H9 (cell line): ENCODE measurements around the gene POU3F4. TPM values are rescaled to one million over a fixed set of nuclear protein-coding genes. Genes with fewer than 3 reads are reported as not detected.

ENCODE experiments used
- DNase-seq: peaks from one replicate; pipeline ENCODE4 v3.0.0-alpha.2; 2017
- H2AFZ ChIP-seq: one replicate; pipeline ENCODE4 v1.6.1; 2013; ENCODE audit warnings: mild to moderate bottlenecking, low read length, control low read depth, moderate library complexity
- H2AK5ac ChIP-seq: 2 replicates; pipeline ENCODE4 v1.6.1; 2013; ENCODE audit warnings: low read length, control low read depth, mixed read lengths; ENCODE audit not compliant: insufficient read length
- H2BK120ac ChIP-seq: one replicate; pipeline ENCODE4 v1.6.1; 2013; ENCODE audit warnings: low read depth, mild to moderate bottlenecking, low read length, control low read depth, inconsistent platforms; ENCODE audit not compliant: poor library complexity, severe bottlenecking
- H2BK12ac ChIP-seq: 2 replicates; pipeline ENCODE4 v1.6.1; 2013; ENCODE audit warnings: low read length, control low read depth, mixed read lengths, low read depth; ENCODE audit not compliant: insufficient read length
- H2BK15ac ChIP-seq: 2 replicates; pipeline ENCODE4 v1.6.1; 2013; ENCODE audit warnings: low read depth, low read length, control low read depth
- H2BK20ac ChIP-seq: one replicate; pipeline ENCODE4 v1.6.1; 2013; ENCODE audit warnings: low read depth, mild to moderate bottlenecking, low read length, control low read depth, inconsistent platforms; ENCODE audit not compliant: poor library complexity, severe bottlenecking
- H2BK5ac ChIP-seq: 2 replicates; pipeline ENCODE4 v1.6.1; 2013; ENCODE audit warnings: low read length, control low read depth, mixed read lengths; ENCODE audit not compliant: insufficient read length
- H3K14ac ChIP-seq: 2 replicates; pipeline ENCODE4 v1.6.1; 2013; ENCODE audit warnings: low read length, control low read depth; ENCODE audit not compliant: insufficient read depth
- H3K18ac ChIP-seq: 2 replicates; pipeline ENCODE4 v1.6.1; 2013; ENCODE audit warnings: low read depth, mild to moderate bottlenecking, mixed read lengths, low read length, control low read depth; ENCODE audit not compliant: insufficient read length
- H3K23ac ChIP-seq: 2 replicates; pipeline ENCODE4 v1.6.1; 2013; ENCODE audit warnings: low read length, control low read depth, mixed read lengths, low read depth; ENCODE audit not compliant: insufficient read length
- H3K23me2 ChIP-seq: 2 replicates; pipeline ENCODE4 v1.6.1; 2013; ENCODE audit warnings: low read depth, mild to moderate bottlenecking, mixed read lengths, low read length, control low read depth; ENCODE audit not compliant: insufficient read length, poor library complexity, severe bottlenecking
- H3K27ac ChIP-seq: 2 replicates; pipeline ENCODE4 v1.5.1; 2013; ENCODE audit warnings: low read length, control low read depth, mixed read lengths, low read depth; ENCODE audit not compliant: insufficient read length
- H3K27me3 ChIP-seq: 2 replicates; pipeline ENCODE4 v1.6.1; 2013; ENCODE audit warnings: low read length, control low read depth, inconsistent platforms; ENCODE audit not compliant: insufficient read depth
- H3K4ac ChIP-seq: 2 replicates; pipeline ENCODE4 v1.6.1; 2013; ENCODE audit warnings: low read depth, mild to moderate bottlenecking, control low read depth, inconsistent platforms, low read length, moderate library complexity
- H3K4me1 ChIP-seq: 2 replicates; pipeline ENCODE4 v1.6.1; 2013; ENCODE audit warnings: low read length, control low read depth, inconsistent platforms; ENCODE audit not compliant: insufficient read depth
- H3K4me2 ChIP-seq: 2 replicates; pipeline ENCODE4 v1.6.1; 2013; ENCODE audit warnings: low read length, control low read depth, mixed read lengths; ENCODE audit not compliant: insufficient read length, insufficient read depth
- H3K56ac ChIP-seq: 2 replicates; pipeline ENCODE4 v1.6.1; 2013; ENCODE audit warnings: low read depth, mild to moderate bottlenecking, mixed read lengths, low read length, control low read depth; ENCODE audit not compliant: insufficient read length
- H3K79me1 ChIP-seq: 2 replicates; pipeline ENCODE4 v1.6.1; 2013; ENCODE audit warnings: low read depth, mild to moderate bottlenecking, moderate library complexity, low read length, control low read depth, inconsistent platforms; ENCODE audit not compliant: insufficient read depth, poor library complexity, severe bottlenecking
- H3K79me2 ChIP-seq: 2 replicates; pipeline ENCODE4 v1.6.1; 2013; ENCODE audit warnings: low read length, control low read depth, inconsistent platforms; ENCODE audit not compliant: insufficient read depth
- H3K9ac ChIP-seq: 2 replicates; pipeline ENCODE4 v1.6.1; 2013; ENCODE audit warnings: low read length, control low read depth, mixed read lengths; ENCODE audit not compliant: insufficient read length; ENCODE audit errors: extremely low read depth
- H3K9me3 ChIP-seq: one replicate; pipeline ENCODE4 v1.6.1; 2013; ENCODE audit warnings: low read depth, low read length, inconsistent platforms; ENCODE audit not compliant: control insufficient read depth
- H3T11ph ChIP-seq: one replicate; pipeline ENCODE4 v1.6.1; 2013; ENCODE audit warnings: mild to moderate bottlenecking, low read length, control low read depth, inconsistent platforms
- H4K20me1 ChIP-seq: one replicate; pipeline ENCODE4 v1.6.1; 2013; ENCODE audit not compliant: control insufficient read depth, insufficient read length, insufficient read depth
- H4K5ac ChIP-seq: 2 replicates; pipeline ENCODE4 v1.6.1; 2013; ENCODE audit warnings: low read depth, mild to moderate bottlenecking, mixed read lengths, low read length, control low read depth; ENCODE audit not compliant: insufficient read length
- H4K8ac ChIP-seq: replicated peaks from 2 replicates; pipeline ENCODE4 v1.6.1; 2013; ENCODE audit warnings: low read length, control low read depth, mixed read lengths, low read depth; ENCODE audit not compliant: insufficient read length
- H4K91ac ChIP-seq: 2 replicates; pipeline ENCODE4 v1.6.1; 2013; ENCODE audit warnings: low read depth, mild to moderate bottlenecking, moderate library complexity, mixed read lengths, low read length, control low read depth; ENCODE audit not compliant: insufficient read length
- H3K27ac Mint-ChIP-seq, 3 experiments: 2 replicates in 2 of 3; 3 replicates in 1 of 3; pipeline ENCODE4 v1.8.0; 2020 to 2021; ENCODE audit warnings: mixed read lengths in 3 of 3, mild to moderate bottlenecking in 1 of 3, moderate library complexity in 1 of 3
- H3K27me3 Mint-ChIP-seq: 2 replicates; pipeline ENCODE4 v1.8.0; 2021; ENCODE audit warnings: low read depth, mild to moderate bottlenecking, moderate library complexity, mixed read lengths
- H3K36me3 Mint-ChIP-seq, 3 experiments: 2 replicates in 2 of 3; 3 replicates in 1 of 3; pipeline ENCODE4 v1.8.0; 2020 to 2021; ENCODE audit warnings: low read depth in 3 of 3, mixed read lengths in 3 of 3; ENCODE audit not compliant: insufficient read depth in 1 of 3
- H3K4me1 Mint-ChIP-seq, 2 experiments: 2 replicates each; pipeline ENCODE4 v1.8.0; 2020; ENCODE audit warnings: mixed read lengths in 2 of 2
- H3K4me3 Mint-ChIP-seq, 2 experiments: 2 replicates in 1 of 2; 3 replicates in 1 of 2; pipeline ENCODE4 v1.8.0; 2020 to 2021; ENCODE audit warnings: mild to moderate bottlenecking in 2 of 2, mixed read lengths in 2 of 2, moderate library complexity in 1 of 2
- H3K9me3 Mint-ChIP-seq, 2 experiments: 2 replicates in 1 of 2; 3 replicates in 1 of 2; pipeline ENCODE4 v1.8.0; 2020; ENCODE audit warnings: mild to moderate bottlenecking in 2 of 2, mixed read lengths in 2 of 2, moderate library complexity in 1 of 2
- CTCF ChIP-seq: fragments of 200-600 bp; sonication (generic); conservative IDR thresholded peaks from 3 replicates; pipeline ENCODE4 v1.8.0; 2021; ENCODE audit warnings: antibody characterized with exemption, mild to moderate bottlenecking
- WGBS: extraction: QIAGEN DNeasy Blood & Tissue Kit; methylation state at CpG from one replicate; pipeline ENCODE4 v1.1.7; 2013; ENCODE audit warnings: missing lambda C conversion rate, low lambda C conversion rate, mixed read lengths; ENCODE audit not compliant: insufficient read length; ENCODE audit errors: extremely low coverage; 5-methylcytosine and 5-hydroxymethylcytosine counted together
- total RNA-seq: library from RNA; stranded (reverse); gene quantifications from 2 replicates; pipeline ENCODE4 v1.2.1, GENCODE V29; 2021

Gene POU3F4
- total RNA-seq, 1 experiment from 2014 or later, result 0.35 TPM

DNA sequence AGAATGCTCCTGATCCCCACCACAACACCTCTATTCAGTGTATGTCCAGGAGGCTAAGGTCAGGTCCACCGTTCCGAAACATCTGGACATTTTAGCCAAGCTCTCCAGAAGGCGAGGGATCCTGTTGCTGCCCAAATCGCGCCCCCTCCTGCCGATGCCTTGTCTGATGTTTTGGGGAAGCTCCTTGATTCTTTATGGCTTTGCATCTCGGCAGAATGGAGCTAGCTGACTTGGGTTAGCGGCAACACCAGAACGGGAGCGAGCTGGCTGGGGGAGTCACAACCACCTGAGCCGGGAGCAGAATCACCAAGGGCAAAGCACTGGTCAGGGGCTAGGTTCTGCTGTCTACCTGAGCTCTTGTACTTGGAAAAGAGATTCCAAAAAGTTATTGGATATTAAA lies 6.6 kb upstream of the POU3F4 start:
- H3K14ac ChIP-seq, result no peak overlapping the region; the same call in 1 of the 2 replicates
- no peak overlapping the region for H2BK12ac ChIP-seq
- no CpG with 5 or more reads among the region's 11 CpGs for WGBS
- Mint-ChIP-seq H3K9me3 (peaks cover 54 to 67% of the 10 kb centered on the region in 2 experiments), H3K27ac (no peak overlapping the region), H3K27me3 (peaks cover 64% of the 10 kb centered on the region), H3K4me3 (peak overlapping the region; percentile 47 to 75), H3K4me1 (peaks cover 50 to 59% of the 10 kb centered on the region in 2 experiments), H3K36me3 (peaks cover 0 to 5% (median 0%) of the 10 kb centered on the region in 3 experiments; a peak in 2 of 7 replicates)
- H3K27ac ChIP-seq, result no peak overlapping the region
- no peak overlapping the region for H3T11ph ChIP-seq
- H3K23me2 ChIP-seq, result peaks cover 7% of the 10 kb centered on the region
- H3K27me3 ChIP-seq, result peaks cover 12% of the 10 kb centered on the region; the same call in 1 of the 2 replicates
- H3K9ac ChIP-seq, result no peak overlapping the region
- peak; percentile 43 for DNase-seq
- H3K4me1 ChIP-seq, result no peaks in the 10 kb centered on the region; the same call in 1 of the 2 replicates
- H2AFZ ChIP-seq, result no peak overlapping the region
- peak overlapping the region; percentile 85 for H3K4me2 ChIP-seq
- H2BK15ac ChIP-seq, result no peak overlapping the region
- no peak overlapping the region for H2BK5ac ChIP-seq
- H4K91ac ChIP-seq, result no peak overlapping the region
- H3K79me2 ChIP-seq, result no peaks in the 10 kb centered on the region
- H3K9me3 ChIP-seq, result peaks cover 6% of the 10 kb centered on the region
- no peak overlapping the region for H3K18ac ChIP-seq
- no peak overlapping the region for H3K56ac ChIP-seq
- H3K23ac ChIP-seq, result no peak overlapping the region
- H4K20me1 ChIP-seq, result no peaks in the 10 kb centered on the region
- no peak overlapping the region for H4K8ac ChIP-seq
- no peak for TF ChIP-seq CTCF
- H3K4ac ChIP-seq, result no peak overlapping the region
- H4K5ac ChIP-seq, result no peak overlapping the region
- H2AK5ac ChIP-seq, result no peak overlapping the region
- no peak overlapping the region for H2BK20ac ChIP-seq
- H3K79me1 ChIP-seq, result no peaks in the 10 kb centered on the region
- no peak overlapping the region for H2BK120ac ChIP-seq
